VCaP (cell line): ENCODE measurements around the gene TMEM212.

Source experiments
- H3K27ac ChIP-seq: fragments of 450-650 bp; 2 replicates; pipeline ENCODE4 v1.5.1; 2017
- CTCF ChIP-seq: fragments of 450-650 bp; conservative IDR thresholded peaks from 2 replicates; pipeline ENCODE4 v1.5.1; 2017; ENCODE audit warnings: mild to moderate bottlenecking, moderate library complexity

Gene TMEM212

DNA sequence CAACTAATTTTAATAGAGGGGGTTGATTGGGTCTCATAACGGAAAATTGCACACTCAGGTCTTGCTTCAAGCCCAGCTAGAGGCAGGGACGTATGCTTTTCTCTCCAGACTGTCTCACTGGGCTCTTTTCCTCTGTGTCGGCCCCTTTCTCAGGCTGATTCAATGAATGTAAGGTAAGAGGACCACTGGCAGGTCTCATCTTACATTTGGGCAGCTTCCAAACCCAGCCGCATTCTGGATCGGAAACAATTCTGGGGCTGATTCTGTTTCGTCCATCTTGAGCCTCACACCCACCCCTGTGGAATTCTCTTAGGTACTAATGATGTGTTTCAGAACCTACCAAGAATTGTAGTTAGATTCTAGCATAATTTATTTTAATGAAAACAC lies 40.7 kb downstream of the TMEM212 start:
- no peak overlapping the region for H3K27ac ChIP-seq
- TF ChIP-seq CTCF: no peak

- TF ChIP-seq CTCF: no peak
- H3K27ac ChIP-seq: no peak overlapping the region
These were observed 45.3 kb downstream of the TMEM212 start for GRCh38 chr3:171888466-171888865.

DNA sequence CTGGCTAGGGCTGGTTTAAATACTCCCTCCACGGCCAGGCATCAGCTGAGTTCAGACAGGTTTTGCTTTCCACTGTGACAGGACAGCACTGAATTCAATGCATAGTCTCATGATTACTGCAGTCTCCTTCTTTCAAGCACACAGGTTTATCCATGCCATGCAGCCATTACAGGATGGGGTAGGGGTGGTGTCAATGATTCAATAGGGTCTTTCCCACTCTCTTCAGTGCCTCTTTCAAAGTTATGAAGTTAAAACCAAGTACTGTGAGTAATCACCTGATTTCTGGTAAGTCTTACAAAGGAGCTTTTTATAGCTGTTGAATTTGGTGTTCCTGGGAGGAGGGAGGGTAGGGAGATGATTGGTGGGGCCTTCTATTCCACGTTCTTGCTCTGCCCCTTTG lies 47.2 kb downstream of the TMEM212 start:
- H3K27ac ChIP-seq: no peak overlapping the region
- TF ChIP-seq CTCF: no peak

DNA sequence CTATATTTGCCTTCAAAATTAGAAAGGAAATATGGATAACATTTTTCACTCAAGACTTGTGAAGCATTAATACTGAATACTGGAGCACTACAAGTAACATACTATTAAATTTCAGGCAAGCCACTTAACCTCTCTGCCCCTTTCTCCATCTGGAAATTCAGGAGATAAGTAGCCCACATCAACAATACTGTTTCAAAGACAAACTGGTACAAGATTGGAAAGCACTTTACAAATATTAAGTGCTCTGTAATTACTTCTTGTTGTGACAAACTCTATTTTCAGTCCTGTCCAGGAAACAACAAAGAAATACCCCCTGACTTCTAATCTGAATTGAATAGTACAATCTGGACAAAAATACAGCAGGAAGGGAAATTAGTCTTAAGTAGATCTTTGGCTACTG lies 49.3 kb downstream of the TMEM212 start:
- TF ChIP-seq CTCF: no peak
- no peak overlapping the region for H3K27ac ChIP-seq

- TF ChIP-seq CTCF: no peak
- no peak overlapping the region for H3K27ac ChIP-seq
These were observed 52.1 kb downstream of the TMEM212 start for GRCh38 chr3:171895291-171895690.

GRCh38 chr3:171895900-171896299 lies 52.8 kb downstream of the TMEM212 start:
- no peak for TF ChIP-seq CTCF
- H3K27ac ChIP-seq: peak overlapping the region; percentile 13; the same call in 1 of the 2 replicates

DNA sequence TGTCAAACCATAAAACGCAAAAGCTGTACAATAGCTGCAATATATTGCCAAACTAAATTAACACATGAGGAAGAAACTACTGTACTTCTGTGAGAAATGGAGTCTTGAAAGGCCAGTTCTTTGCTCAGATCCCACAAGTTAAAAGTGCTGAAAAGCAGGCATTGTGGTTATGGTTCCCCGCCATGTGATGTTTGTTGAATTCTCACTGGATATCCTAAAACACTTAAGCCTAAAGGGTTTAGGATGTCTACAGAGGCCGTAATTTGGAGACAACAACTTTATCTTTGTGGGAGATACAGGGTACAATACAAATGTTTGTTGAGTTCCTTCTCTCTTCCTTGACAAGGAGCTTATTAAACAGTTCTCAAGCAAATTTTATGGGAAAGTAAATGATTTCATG lies 53.2 kb downstream of the TMEM212 start:
- TF ChIP-seq CTCF: no peak

GRCh38 chr3:171898192-171898591 lies 55.0 kb downstream of the TMEM212 start:
- TF ChIP-seq CTCF: no peak
- peak overlapping the region; percentile 36; the same call in 1 of the 2 replicates for H3K27ac ChIP-seq

More for the DNA sequence above, 53.2 kb downstream of the TMEM212 start:
- H3K27ac ChIP-seq: peak overlapping the region; percentile 13; the same call in 1 of the 2 replicates
